ENCODE data around the gene TH.
"Not testable (repeated sequence)": the region's sequence is repeated elsewhere in the genome, so short reads cannot be mapped to it uniquely, and the experiment has no call there.

TH gene

GRCh38 chr11:2134022-2135010 lies 37.3 kb downstream of the TH start:
- no peak overlapping the region for H3K27ac ChIP-seq
- DNase-seq (ENCODE audit: low read depth, low spot score): no peak

DNA sequence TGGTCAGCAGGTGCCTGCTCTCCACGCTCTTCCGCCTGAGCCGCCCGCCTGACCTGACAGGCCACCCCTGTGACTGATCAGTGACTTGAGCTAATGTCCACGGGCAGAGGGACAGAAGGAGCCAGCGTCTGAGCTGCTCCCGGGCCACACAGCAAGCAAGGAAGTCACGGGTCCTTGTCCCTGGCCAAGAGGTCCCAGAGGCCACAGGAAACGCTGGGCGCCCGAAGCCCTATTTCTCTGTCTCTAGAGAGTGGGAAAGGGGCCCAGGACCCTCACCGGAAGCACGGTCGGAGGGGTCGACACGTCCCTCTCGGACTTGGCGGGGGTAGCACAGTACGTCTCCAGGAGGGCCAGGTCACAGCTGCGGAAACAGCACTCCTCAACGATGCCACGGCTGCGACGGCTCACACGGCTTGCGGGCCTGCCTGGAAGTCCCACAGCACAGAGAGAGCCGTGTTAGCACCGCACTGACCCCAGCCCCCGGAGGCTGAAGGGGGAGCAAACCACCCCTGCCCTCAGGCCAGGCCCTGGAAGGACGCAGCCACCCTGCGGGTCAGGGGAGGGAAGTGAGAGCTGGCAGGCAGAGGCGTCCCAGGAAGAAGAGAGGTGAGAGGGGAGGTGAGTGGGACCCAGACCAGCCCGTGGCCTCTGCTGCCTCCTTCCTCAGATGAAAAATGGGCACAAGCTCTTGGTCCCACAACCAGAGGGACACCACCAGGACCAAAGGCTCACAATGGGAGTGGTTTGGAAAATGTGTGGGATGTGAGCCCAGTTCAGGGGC lies 38.2 kb downstream of the TH start:
- DNase-seq (ENCODE audit: low read depth, low spot score): no peak

GRCh38 chr11:2132874-2133240 lies 38.8 kb downstream of the TH start:
- H3K27ac ChIP-seq: no peak overlapping the region

More for the DNA sequence above, 38.2 kb downstream of the TH start:
- no peak overlapping the region for H3K27ac ChIP-seq

DNA sequence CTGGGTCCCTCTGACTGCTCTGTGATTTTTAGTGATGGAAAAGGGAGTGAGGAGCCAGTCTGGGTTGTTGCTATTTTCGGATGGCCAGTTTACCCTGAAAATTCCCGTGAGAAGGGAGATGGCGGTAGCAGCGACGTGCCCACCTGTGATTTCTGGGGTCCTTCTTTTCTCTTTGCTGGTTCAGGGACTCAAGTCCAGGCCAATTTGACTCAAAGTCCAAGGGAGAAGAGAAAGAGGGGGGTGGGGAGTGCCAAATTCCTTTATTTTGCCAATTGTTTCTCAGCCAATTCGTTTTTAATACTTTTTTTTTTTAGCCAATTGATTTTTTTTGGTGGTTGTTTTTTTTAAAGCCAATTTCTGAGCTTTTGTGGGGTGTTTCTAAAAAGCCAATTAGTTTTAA lies 39.4 kb downstream of the TH start:
- DNase-seq (ENCODE audit: low read depth, low spot score): no peak
- no peak overlapping the region for H3K27ac ChIP-seq

More at GRCh38 chr11:2132874-2133240, 38.8 kb downstream of the TH start:
- no peak for DNase-seq (ENCODE audit: low read depth, low spot score)

- DNase-seq (ENCODE audit: low read depth, low spot score): no peak
- H3K27ac ChIP-seq: no peak overlapping the region
Observed at GRCh38 chr11:2131371-2132236, 40.0 kb downstream of the TH start.

DNA sequence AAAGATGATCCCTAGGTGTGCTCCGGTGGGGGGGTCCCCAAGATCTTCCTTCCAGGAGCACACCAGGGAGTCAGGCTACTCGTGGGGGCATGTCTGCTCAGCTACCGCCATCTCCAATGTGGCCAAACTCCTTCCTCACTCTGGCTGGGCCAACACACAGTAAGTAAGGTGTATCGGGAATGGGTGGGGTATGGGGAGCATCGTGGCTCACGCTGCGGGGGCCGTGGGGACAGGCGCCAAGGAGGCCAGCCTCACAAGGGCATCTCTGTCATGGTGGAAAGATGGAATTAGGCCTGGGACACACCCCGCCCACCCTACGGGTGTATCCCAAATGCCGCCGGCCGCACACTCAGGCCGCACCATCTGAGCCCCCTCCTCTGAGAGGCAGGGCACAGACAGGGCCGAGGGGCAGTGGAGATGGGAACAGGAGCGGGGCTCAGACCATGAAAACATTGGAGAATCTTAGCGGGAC lies 40.7 kb downstream of the TH start:
- DNase-seq (ENCODE audit: low read depth, low spot score): no peak
- no peak overlapping the region for H3K27ac ChIP-seq

DNA sequence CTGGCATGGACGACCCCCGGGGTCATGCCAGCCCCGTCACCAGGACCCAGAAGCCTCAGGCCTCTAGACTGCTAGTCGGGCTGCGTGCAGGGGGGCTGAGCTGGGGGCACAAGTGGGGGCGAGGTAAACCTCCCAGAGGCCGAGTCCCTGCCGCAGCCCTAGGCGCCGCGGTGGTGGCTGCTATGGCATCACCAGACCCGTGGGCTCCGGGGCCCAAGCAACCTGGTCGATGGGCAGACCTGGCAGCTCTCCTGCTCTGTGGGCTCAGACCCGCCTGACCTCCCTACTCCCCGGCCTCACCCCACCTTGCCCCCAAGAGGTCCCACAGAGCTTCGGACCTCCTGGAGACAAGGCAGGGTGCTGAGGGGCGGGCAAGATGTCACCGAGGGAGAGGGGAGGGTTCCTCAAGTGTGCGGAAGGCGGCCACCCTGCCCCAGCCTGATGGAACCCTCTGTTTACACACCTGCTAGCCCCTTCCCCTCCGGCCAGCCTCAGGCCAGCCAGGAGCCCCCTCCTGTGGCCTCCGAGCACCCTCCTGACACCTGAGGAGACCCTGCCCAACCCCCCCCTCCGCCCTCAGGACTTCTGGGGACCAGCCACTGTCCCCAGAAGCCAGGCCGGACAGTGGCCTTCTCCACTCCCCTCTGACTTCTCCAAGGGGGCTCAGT lies 41.8 kb downstream of the TH start:
- no peak overlapping the region for H3K27ac ChIP-seq
- no peak for DNase-seq (ENCODE audit: low read depth, low spot score)

DNA sequence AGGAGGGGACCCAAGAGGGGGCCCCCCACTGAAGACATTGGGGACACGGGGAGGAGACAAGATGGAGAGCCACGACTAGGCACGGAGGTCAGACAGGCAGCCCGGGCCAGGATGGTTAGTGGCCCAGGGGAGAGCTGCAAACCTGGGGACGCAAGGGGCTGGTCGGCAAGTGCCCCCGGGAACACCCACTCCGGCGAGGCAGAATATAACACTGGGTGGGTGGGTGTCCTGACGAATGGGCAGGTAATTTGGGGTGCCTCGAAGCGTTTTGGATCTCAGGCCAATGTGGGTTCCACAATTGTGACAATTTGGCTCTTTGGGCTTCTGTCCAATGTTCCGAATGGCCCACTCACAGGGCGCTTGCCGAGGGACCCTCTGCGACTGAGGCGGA lies 42.3 kb downstream of the TH start:
- H3K27ac ChIP-seq: no peak overlapping the region
- no peak for DNase-seq (ENCODE audit: low read depth, low spot score)

GRCh38 chr11:2128511-2129307 lies 42.9 kb downstream of the TH start:
- H3K27ac ChIP-seq: no peak overlapping the region
- DNase-seq (ENCODE audit: low read depth, low spot score): no peak

DNA sequence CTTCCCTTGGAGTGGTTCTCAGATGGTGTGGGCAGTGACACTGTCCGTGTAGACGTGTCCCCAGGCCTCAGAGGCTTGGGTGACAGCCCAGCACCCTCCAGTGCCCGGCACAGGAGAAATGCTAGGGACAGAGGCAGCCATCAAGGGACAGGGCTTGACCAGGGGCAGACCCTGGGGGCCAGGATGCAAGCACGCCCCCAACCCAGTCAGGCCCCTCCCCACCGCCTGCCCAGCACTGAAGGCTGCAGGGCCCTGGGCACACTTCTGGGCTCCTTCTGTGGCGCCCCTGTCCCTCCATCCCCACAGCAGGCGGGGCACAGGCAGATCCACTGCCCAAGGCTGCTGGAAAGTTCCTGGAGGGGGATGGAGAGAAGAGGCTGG lies 43.5 kb downstream of the TH start:
- no peak for DNase-seq (ENCODE audit: low read depth, low spot score)
- H3K27ac ChIP-seq: no peak overlapping the region

DNA sequence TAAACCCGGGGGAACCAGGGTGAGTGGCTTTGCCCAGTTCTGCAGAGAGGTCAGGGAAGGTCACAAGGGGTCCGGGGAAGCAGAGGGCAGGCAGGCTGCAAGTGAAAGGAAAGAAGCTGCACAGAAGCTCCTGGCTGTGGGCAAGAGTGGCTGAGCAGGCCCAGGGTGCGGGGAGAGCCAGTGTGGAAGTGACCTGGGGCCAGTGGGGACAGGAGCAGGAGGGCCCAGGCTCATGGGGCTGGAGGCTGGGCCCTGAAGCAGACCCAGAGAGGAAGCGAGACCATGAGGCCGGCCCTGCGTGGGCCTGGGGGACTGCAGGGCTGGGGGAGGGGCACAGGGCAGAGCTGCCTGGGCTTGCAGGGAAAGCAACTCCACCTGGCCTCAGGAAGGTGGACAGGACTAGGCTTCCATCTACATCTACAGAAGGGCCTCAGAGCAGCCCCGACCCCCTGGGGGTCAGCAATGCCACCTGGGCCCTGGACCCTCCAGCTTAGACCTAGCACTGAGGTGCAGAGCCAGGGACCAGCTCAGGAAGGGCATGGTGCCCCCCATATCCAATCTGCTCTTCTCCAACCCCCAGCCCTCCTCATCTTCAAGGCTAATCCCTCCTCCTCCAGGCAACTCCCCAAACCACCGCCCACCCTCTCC lies 44.0 kb downstream of the TH start:
- H3K27ac ChIP-seq: no peak overlapping the region
- no peak for DNase-seq (ENCODE audit: low read depth, low spot score)

- no peak for DNase-seq (ENCODE audit: low read depth, low spot score)
- H3K27ac ChIP-seq: no peak overlapping the region
Observed at GRCh38 chr11:2126520-2127085, 45.0 kb downstream of the TH start.

DNA sequence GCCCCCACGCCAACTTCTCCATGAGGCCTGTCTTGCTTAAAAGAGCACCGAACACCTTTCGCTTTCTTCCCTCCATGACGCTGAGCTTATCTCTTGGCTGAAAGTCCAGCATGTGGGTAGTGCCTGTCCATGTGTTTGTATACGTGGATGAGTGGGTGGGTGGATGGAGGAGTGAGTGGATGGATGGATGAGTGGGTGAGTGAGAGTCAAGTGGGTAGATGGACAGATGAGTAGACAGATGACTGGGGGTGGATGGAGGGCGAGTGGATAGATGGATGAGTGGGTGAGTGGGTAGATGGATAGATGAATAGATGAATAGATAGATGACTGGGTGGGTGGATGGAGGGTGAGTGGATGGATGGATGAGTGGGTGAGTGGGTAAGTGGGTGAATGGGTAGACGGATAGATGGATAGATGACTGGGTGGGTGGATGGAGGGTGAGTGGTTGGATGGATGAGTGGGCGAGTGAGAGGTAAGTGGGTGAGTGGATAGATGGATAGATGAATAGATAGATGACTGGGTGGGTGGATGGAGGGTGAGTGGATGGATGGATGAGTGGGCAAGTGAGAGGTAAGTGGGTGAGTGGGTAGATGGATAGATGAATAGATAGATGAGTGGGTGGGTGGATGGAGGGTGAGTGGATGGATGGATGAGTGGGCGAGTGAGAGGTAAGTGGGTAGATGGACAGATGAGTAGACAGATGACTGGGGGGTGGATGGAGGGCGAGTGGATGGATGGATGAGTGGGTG lies 46.7 kb downstream of the TH start:
- H3K27ac ChIP-seq; DNase-seq (ENCODE audit: low read depth, low spot score): not testable (repeated sequence)

DNA sequence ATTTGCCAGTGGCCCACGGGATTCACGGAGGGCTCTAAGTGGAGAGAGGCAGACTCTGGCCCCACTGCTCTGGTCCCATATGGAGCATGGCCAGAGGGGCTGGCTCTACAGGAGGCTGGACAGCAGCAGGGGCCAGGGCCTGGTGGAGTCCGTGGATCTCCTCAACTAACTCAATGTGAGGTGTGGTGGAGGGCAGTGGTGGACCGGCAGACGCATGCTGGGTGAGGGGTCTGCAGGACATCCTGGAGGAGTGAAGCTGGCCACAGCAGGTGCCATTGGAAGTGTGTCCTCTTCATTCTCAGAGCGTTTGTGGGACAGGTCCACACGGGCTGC lies 48.0 kb downstream of the TH start:
- DNase-seq (ENCODE audit: low read depth, low spot score): no peak
- H3K27ac ChIP-seq: no peak overlapping the region

- H3K27ac ChIP-seq: no peak overlapping the region
- no peak for DNase-seq (ENCODE audit: low read depth, low spot score)
Observed at GRCh38 chr11:2122907-2123627, 48.5 kb downstream of the TH start.

DNA sequence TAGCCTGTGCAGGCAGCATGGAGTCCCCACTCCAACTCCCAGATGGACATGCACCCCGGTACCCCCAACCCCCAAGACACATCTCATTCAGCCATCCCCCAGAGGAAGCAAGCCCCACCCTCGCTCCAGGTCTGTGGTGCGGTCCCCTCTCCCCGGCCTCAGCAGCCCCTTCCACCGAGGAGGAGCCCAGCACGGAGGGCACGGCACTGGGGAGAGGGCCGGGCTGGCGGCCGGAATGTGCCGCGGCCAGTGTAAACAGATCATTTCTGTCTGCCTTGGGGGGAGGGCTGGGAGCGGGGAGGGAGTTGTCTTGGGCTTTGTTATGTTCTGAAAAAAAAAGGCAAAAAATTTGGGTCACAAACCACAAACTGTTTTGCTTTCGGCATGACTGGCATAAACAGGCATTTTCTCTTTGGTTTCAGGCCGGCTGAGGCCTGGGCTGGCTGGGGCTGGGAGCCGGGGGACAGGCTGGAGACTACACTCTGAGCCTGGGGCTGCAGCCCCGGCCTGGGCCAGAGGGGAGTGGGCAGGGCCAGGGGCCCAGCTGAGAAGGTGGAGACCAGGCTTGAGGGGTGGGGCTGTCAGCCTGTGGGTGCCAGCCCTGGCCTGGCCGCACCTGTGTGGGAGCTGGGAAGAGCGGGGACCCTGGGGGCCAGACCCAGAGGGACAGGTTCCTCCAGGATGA lies 49.3 kb downstream of the TH start:
- DNase-seq (ENCODE audit: low read depth, low spot score): no peak
- H3K27ac ChIP-seq: no peak overlapping the region
